GM06990 (cell line): ENCODE measurements around the gene AGER.
A peak's percentile ranks its signal among the peaks of the same experiment; 100 is the strongest.

Experiments
- DNase-seq: peaks from one replicate; pipeline ENCODE4 v3.0.0-alpha.2; 2011; ENCODE audit not compliant: insufficient read length; ENCODE audit errors: extremely low read depth
- H3K27me3 ChIP-seq: replicated peaks from 2 replicates; pipeline ENCODE4 v1.6.0; 2011; ENCODE audit warnings: low read length; ENCODE audit not compliant: control insufficient read depth, insufficient read depth
- H3K36me3 ChIP-seq: 2 replicates; pipeline ENCODE4 v1.5.1; 2011; ENCODE audit warnings: low read length; ENCODE audit not compliant: control insufficient read depth, insufficient read depth
- H3K4me3 ChIP-seq: replicated peaks from 2 replicates; pipeline ENCODE4 v1.5.1; 2011; ENCODE audit warnings: low read depth, mild to moderate bottlenecking, control low read depth, low read length
- CTCF ChIP-seq: IDR thresholded peaks from 2 replicates; pipeline ENCODE4 v1.5.1; 2011; ENCODE audit warnings: low read length, control low read depth, mild to moderate bottlenecking, inconsistent platforms; ENCODE audit not compliant: insufficient read depth, poor library complexity, severe bottlenecking

The AGER gene

DNA sequence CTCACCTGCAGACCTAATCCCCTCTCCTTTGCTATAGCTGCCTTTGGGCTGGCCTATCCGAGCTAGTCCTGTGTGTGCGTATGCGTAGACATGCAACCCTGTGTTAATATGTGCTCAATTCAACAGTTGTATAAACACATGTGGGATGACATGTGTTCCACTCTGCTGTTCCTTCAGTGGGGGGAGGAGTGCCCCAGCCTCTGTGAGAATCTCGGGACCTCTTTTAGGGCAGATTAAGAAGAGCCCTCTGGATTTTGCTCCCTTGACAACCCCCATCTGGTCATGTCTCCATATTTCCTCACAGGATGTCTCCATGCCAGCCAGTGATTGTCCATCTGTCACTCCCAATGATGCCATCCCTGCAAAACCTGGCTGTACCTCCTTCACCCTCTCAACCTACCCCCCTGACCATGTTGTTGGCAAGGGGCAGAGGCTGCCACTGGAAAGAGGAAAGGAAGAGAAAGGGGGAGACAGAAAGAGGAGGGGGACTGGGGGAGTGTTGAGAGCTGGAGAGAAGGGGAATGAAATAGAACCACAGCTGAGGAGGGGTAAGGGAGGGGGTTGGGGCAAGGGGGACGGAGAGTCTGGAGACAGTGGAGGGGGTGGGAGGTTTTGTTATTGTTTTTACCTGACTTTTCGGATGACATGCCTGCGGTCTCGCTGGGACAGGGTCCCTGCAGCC lies 32.7 kb downstream of the AGER start:
- DNase-seq = no peak
- Histone ChIP-seq H3K36me3 (no peaks in the 10 kb centered on the region), H3K27me3 (peaks cover 1% of the 10 kb centered on the region), H3K4me3 (no peak overlapping the region)
- TF ChIP-seq CTCF = no peak

DNA sequence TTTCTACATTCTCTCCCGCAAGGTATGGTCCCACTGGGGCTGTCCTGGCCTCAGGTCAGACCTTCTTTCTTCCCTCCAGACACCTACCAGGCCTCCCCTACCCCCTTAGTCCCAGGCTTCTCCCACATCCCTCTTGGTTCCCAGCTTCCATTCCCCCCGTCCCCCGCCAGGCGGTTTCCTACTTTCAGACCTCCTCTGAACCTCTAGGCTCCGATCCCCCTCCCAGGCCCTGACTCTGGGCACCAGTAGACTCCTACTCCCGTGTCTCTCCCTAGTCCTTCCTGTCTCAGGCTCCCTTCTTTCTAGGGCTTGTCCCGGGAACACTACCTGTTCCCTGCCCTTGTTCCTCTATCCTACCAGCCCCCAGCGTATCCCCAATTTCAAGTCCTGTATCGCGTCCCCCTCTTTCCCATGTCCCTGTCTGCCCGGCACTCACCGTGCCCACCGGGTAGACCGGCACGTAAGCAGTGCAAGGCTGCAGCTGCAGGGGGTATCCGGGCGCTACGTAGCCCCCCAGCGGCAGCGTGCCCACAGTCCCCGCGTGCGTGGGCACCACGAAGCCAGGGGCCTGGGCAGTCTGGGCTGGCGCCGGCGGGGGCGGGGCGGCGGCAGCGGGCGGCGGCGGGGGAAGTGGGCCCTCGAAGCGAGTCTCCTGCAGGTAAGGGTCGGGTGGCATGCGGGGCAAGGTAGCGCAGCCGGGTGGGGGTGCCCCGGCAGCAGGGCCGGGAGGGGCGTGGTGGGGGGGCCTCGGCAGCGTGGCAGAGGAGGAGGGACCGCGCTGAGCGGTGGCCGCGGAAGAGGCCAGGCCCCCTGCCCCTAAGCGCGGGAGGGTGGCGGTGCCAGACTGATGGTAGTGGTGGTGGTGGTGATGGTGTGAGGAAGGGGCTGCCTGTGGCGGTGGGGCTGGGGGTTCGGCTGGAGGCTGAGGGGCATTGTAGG lies 33.9 kb downstream of the AGER start:
- Histone ChIP-seq H3K27me3 (peaks cover 1% of the 10 kb centered on the region), H3K4me3 (no peak overlapping the region), H3K36me3 (no peaks in the 10 kb centered on the region)
- DNase-seq = no peak
- no peak for TF ChIP-seq CTCF

- Histone ChIP-seq H3K4me3 (no peak overlapping the region), H3K36me3 (no peaks in the 10 kb centered on the region), H3K27me3 (peaks cover 1% of the 10 kb centered on the region)
- no peak for TF ChIP-seq CTCF
- DNase-seq = no peak
These were observed 34.8 kb downstream of the AGER start for GRCh38 chr6:32149092-32149755.

GRCh38 chr6:32148289-32149091 lies 35.6 kb downstream of the AGER start:
- no peak for DNase-seq
- Histone ChIP-seq H3K36me3 (no peaks in the 10 kb centered on the region), H3K4me3 (no peak overlapping the region), H3K27me3 (peaks cover 1% of the 10 kb centered on the region)
- peak; percentile 6 for TF ChIP-seq CTCF

GRCh38 chr6:32147401-32148132 lies 36.5 kb downstream of the AGER start:
- no peak overlapping the region for H3K4me3 ChIP-seq
- H3K27me3 ChIP-seq = peaks cover 1% of the 10 kb centered on the region
- no peak for TF ChIP-seq CTCF
- H3K36me3 ChIP-seq = no peaks in the 10 kb centered on the region
- DNase-seq = no peak
